Mucosa of descending colon (tissue), 3 donors: Measurements from ENCODE around the gene KCNAB3. TPM values are rescaled to one million over a fixed set of nuclear protein-coding genes. Genes with fewer than 3 reads are reported as not detected.

Experiments
- ATAC-seq: fragments of 200-7000 bp; cut with Tn5 transposase; one replicate; pipeline ENCODE4 v1.9.1; 2020; ENCODE audit warnings: mild to moderate bottlenecking, moderate library complexity
- DNase-seq, 3 donors: peaks; one replicate each; pipeline ENCODE4 v3.0.0-alpha.2; 2020
- H3K36me3 ChIP-seq: fragments of 200-600 bp; one replicate; pipeline ENCODE4 v1.8.0; 2021; ENCODE audit warnings: low read depth, mild to moderate bottlenecking
- H3K4me1 ChIP-seq: fragments of 200-600 bp; one replicate; pipeline ENCODE4 v1.8.0; 2021; ENCODE audit warnings: low read depth, mild to moderate bottlenecking
- H3K4me3 ChIP-seq: fragments of 200-600 bp; one replicate; pipeline ENCODE4 v1.8.0; 2021; ENCODE audit warnings: mild to moderate bottlenecking
- H3K9me3 ChIP-seq: fragments of 200-600 bp; one replicate; pipeline ENCODE4 v1.8.0; 2021; ENCODE audit warnings: mild to moderate bottlenecking
- CTCF ChIP-seq: fragments of 200-600 bp; IDR thresholded peaks from one replicate; pipeline ENCODE4 v1.8.0; 2022; ENCODE audit warnings: antibody characterized with exemption, mild to moderate bottlenecking
- intact Hi-C, 2 donors: fragments of 100-400 bp; cut with DNase I in 1 of 2; cut with micrococcal nuclease in 1 of 2; formaldehyde crosslinking; loops; one replicate each; pipeline versions ENCODE4 v1.11.0 to v1.11.1; 2022; cut with DNase I, micrococcal nuclease
- total RNA-seq, 3 donors: library from RNA; stranded (reverse); fragmentation: NEBNext Ultra II Directional in 2 of 3; extraction: Animal tissue kit (Norgen Biotek cat#: 25700) in 2 of 3; gene quantifications; one replicate each; pipeline versions ENCODE4 v1.2.1 to v1.2.4, GENCODE V29; 2021 to 2023
- donor health status: DM: no; HTN: no; CAD: no; lungs with moderate emphysema.
- donor health status: DM: no; HTN: no; CAD: no.
- donor health status: DM: no; HTN: yes; CAD: no.

Gene KCNAB3
- total RNA-seq, 3 donors from 2014 or later = 3.3 to 5.5 (median 3.9) TPM

- H3K4me3 ChIP-seq = peak overlapping the region; percentile 14
- H3K9me3 ChIP-seq = no peaks in the 10 kb centered on the region
- intact Hi-C loops = no loop called here
- ATAC-seq (peak; percentile 85), DNase-seq (peak; percentile 94 to 95 (median 94))
- H3K4me1 ChIP-seq = peaks cover 38% of the 10 kb centered on the region
- peak; percentile 6 for TF ChIP-seq CTCF
- no peaks in the 10 kb centered on the region for H3K36me3 ChIP-seq
Observed at GRCh38 chr17:7887482-7888183, 42.0 kb downstream of the KCNAB3 start.

DNA sequence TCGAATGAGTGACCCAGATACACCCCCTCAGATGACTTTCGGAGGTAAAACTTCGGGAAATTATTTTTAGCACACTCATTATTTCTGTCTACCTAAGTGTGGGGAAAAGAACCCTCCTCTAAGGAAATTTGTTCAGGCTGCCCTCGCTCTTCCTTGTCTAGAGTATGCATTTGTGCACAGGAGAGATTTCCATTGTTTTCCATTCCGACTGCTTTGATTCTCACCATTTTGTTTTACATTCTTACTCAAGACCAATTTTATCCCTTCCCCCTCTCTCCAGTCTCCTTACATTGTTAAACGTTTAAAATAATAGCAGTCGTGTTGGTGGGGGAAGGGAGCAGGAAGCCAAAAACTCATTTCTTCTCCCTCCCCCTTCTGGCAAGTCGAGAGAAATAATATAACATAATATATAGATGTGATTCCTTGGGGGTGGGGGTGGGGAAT lies 42.6 kb downstream of the KCNAB3 start:
- ATAC-seq = no peak
- Histone ChIP-seq H3K9me3 (no peaks in the 10 kb centered on the region), H3K4me1 (peaks cover 42% of the 10 kb centered on the region), H3K4me3 (no peak overlapping the region), H3K36me3 (no peaks in the 10 kb centered on the region)
- no peak for TF ChIP-seq CTCF
- intact Hi-C loops = no loop called here
- DNase-seq = peak in 1 of 3 donors; percentile 25

GRCh38 chr17:7886227-7887037 lies 43.2 kb downstream of the KCNAB3 start:
- H3K4me1 ChIP-seq = peaks cover 49% of the 10 kb centered on the region

GRCh38 chr17:7885367-7886226 lies 44.1 kb downstream of the KCNAB3 start:
- no peaks in the 10 kb centered on the region for H3K9me3 ChIP-seq
- peak overlapping the region; percentile 75 for H3K4me3 ChIP-seq
- H3K36me3 ChIP-seq = no peaks in the 10 kb centered on the region
- peaks cover 56% of the 10 kb centered on the region for H3K4me1 ChIP-seq
- peak; percentile 5 for ATAC-seq
- TF ChIP-seq CTCF = no peak
- intact Hi-C loops = no loop called here
- peak; percentile 61 to 79 (median 73) for DNase-seq

More at GRCh38 chr17:7886227-7887037, 43.2 kb downstream of the KCNAB3 start:
- intact Hi-C loops = no loop called here
- no peak for TF ChIP-seq CTCF
- Histone ChIP-seq H3K36me3 (no peaks in the 10 kb centered on the region), H3K9me3 (no peaks in the 10 kb centered on the region), H3K4me3 (no peak overlapping the region)
- peak; percentile 0 for ATAC-seq
- DNase-seq = peak; percentile 53 to 68 (median 66)
